DOHH2 (cell line): ENCODE results near the gene SOCS6.

Source experiments
- H3F3A ChIP-seq: fragments of 200-600 bp; sonication (generic), shearing (Covaris generic); 2 replicates; pipeline ENCODE4 v1.6.0; 2016; ENCODE audit warnings: antibody characterized with exemption, mild to moderate bottlenecking; ENCODE audit not compliant: control insufficient read depth, insufficient read depth
- H3K27ac ChIP-seq: fragments of 200-600 bp; sonication (generic); 2 replicates; pipeline ENCODE4 v1.5.1; 2014; ENCODE audit warnings: low read depth, mild to moderate bottlenecking, low read length, moderate library complexity
- H3K27me3 ChIP-seq: fragments of 200-600 bp; sonication (generic); 2 replicates; pipeline ENCODE4 v1.6.1; 2014; ENCODE audit warnings: mild to moderate bottlenecking, low read length, mixed read lengths; ENCODE audit not compliant: control insufficient read depth
- H3K36me3 ChIP-seq: fragments of 200-600 bp; sonication (generic); 2 replicates; pipeline ENCODE4 v1.6.1; 2014; ENCODE audit warnings: mild to moderate bottlenecking, low read length, moderate library complexity, mixed read lengths; ENCODE audit not compliant: control insufficient read depth
- H3K4me1 ChIP-seq: fragments of 200-600 bp; sonication (generic); 2 replicates; pipeline ENCODE4 v1.6.1; 2014; ENCODE audit warnings: mild to moderate bottlenecking, low read length, mixed read lengths; ENCODE audit not compliant: control insufficient read depth
- H3K4me2 ChIP-seq: fragments of 200-600 bp; sonication (generic); 2 replicates; pipeline ENCODE4 v1.6.0; 2014; ENCODE audit warnings: mild to moderate bottlenecking, low read length, moderate library complexity
- H3K4me3 ChIP-seq: fragments of 200-600 bp; sonication (generic); 2 replicates; pipeline ENCODE4 v1.5.1; 2014; ENCODE audit warnings: mild to moderate bottlenecking, low read length, mixed read lengths
- H3K79me2 ChIP-seq: fragments of 200-600 bp; sonication (generic); 2 replicates; pipeline ENCODE4 v1.6.1; 2014; ENCODE audit warnings: mild to moderate bottlenecking, low read length, mixed read lengths; ENCODE audit not compliant: control insufficient read depth
- H3K9me2 ChIP-seq: fragments of 200-600 bp; sonication (generic); replicated peaks from 2 replicates; pipeline ENCODE4 v1.6.1; 2014; ENCODE audit warnings: mild to moderate bottlenecking, low read length, mixed read lengths; ENCODE audit not compliant: control insufficient read depth
- H3K9me3 ChIP-seq: fragments of 200-600 bp; sonication (generic); 2 replicates; pipeline ENCODE4 v1.6.1; 2014; ENCODE audit warnings: antibody characterized with exemption, low read length, mixed read lengths; ENCODE audit not compliant: control insufficient read depth, insufficient read depth
- H4K20me1 ChIP-seq: fragments of 200-600 bp; sonication (generic); 2 replicates; pipeline ENCODE4 v1.6.0; 2014; ENCODE audit warnings: low read depth, mild to moderate bottlenecking, antibody characterized with exemption, low read length, moderate library complexity; ENCODE audit not compliant: control insufficient read depth, insufficient read depth
- CTCF ChIP-seq: fragments of 200-600 bp; sonication (generic); IDR thresholded peaks from one replicate; pipeline ENCODE4 v1.5.1; 2014; ENCODE audit warnings: antibody characterized with exemption, mild to moderate bottlenecking, low read depth, low read length; ENCODE audit not compliant: poor library complexity, severe bottlenecking
- EZH2phosphoT487 ChIP-seq: fragments of 200-600 bp; sonication (generic); IDR thresholded peaks from 2 replicates; pipeline ENCODE4 v1.6.1; 2017; ENCODE audit warnings: borderline replicate concordance, mild to moderate bottlenecking, antibody characterized with exemption, low read length, moderate library complexity, mixed read lengths

Gene SOCS6

GRCh38 chr18:70294471-70295191 is 5.8 kb downstream of the SOCS6 start:
- H4K20me1 ChIP-seq = 0 out of 2 replicates have a peak, but pooled peaks cover 3% of the 10 kb centered on the region
- TF ChIP-seq EZH2phosphoT487 = no peak
- TF ChIP-seq CTCF = no peak
- H3K27me3 ChIP-seq = no peaks in the 10 kb centered on the region
- 0 out of 2 replicates have a peak, but pooled peaks cover 4% of the 10 kb centered on the region for H3K4me1 ChIP-seq
- H3K36me3 ChIP-seq = no peaks in the 10 kb centered on the region
- H3K4me2 ChIP-seq = no peak overlapping the region
- no peaks in the 10 kb centered on the region for H3K9me2 ChIP-seq
- H3K4me3 ChIP-seq = no peak overlapping the region
- H3F3A ChIP-seq = no peaks in the 10 kb centered on the region
- no peak overlapping the region for H3K27ac ChIP-seq
- H3K9me3 ChIP-seq = no peaks in the 10 kb centered on the region
- peaks cover 87% of the 10 kb centered on the region for H3K79me2 ChIP-seq

DNA sequence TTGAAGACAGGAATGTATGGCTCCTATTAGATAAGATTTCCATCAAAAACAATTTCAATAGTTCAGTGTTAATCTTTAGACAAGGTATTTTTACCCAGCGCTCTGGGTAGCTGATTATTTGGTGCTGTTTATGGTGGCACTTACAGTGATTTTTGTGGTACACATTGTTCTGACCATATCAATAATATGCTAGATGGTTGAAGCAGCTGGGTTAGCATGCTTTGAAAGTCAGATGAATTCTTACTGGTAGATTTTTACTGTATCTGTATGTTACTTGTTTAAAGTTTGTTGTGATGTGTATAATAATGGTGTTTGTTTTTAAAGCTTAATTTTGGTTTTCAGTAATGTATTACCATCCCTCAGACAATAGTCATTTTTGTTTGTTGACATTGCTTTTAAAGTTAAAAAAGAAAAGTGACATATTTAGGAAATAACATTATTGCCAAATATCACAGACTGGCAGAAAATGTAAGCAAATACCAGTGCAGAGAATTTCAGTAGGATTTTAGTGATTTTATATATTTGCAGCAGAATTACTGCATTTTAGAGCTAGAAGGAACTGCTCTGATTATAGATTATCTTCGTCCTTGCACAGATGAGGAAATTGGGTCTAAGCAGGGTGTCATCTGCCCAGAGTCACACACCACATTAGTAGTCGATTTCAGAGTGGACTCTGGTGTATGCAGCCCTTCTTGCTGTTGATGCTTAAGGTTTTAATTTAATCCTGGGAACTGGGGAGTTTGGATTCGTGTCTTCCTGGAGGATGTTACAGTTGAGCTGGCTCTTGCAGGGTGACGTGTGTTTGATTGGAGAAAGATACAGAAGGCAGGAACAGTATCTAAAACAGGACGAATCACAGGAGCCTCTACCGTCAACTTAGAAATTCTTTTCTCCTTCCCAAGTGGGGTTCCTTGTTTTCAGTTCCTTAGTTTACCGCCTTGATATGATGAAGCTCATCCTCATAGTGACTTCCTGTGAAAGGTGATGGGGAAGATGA is 6.6 kb downstream of the SOCS6 start:
- no peaks in the 10 kb centered on the region for H3K9me3 ChIP-seq
- no peak for TF ChIP-seq CTCF
- TF ChIP-seq EZH2phosphoT487 = no peak
- H3F3A ChIP-seq = no peaks in the 10 kb centered on the region
- no peak overlapping the region for H3K4me2 ChIP-seq
- H4K20me1 ChIP-seq = 0 out of 2 replicates have a peak, but pooled peaks cover 3% of the 10 kb centered on the region
- no peaks in the 10 kb centered on the region for H3K9me2 ChIP-seq
- H3K27me3 ChIP-seq = no peaks in the 10 kb centered on the region
- no peak overlapping the region for H3K4me3 ChIP-seq
- H3K79me2 ChIP-seq = peaks cover 82% of the 10 kb centered on the region
- no peaks in the 10 kb centered on the region for H3K4me1 ChIP-seq
- H3K27ac ChIP-seq = no peak overlapping the region
- H3K36me3 ChIP-seq = no peaks in the 10 kb centered on the region

GRCh38 chr18:70296289-70296688 is 7.4 kb downstream of the SOCS6 start:
- Histone ChIP-seq H3K27ac (no peak overlapping the region), H3K79me2 (peaks cover 79% of the 10 kb centered on the region), H3K4me1 (no peaks in the 10 kb centered on the region), H3K4me2 (no peak overlapping the region), H3K27me3 (no peaks in the 10 kb centered on the region), H3F3A (no peaks in the 10 kb centered on the region), H3K9me3 (no peaks in the 10 kb centered on the region), H3K4me3 (no peak overlapping the region), H4K20me1 (0 out of 2 replicates have a peak, but pooled peaks cover 3% of the 10 kb centered on the region), H3K36me3 (no peaks in the 10 kb centered on the region), H3K9me2 (no peaks in the 10 kb centered on the region)
- TF ChIP-seq EZH2phosphoT487 = no peak
- no peak for TF ChIP-seq CTCF
